ENCODE measurements around the gene C2orf42. TPM values are rescaled to one million over a fixed set of nuclear protein-coding genes. Genes with fewer than 3 reads are reported as not detected.

The C2orf42 gene
- total and polyA plus RNA-seq, 10 of the 15 experiments (the other 5 are each of a cell fraction or from before 2014, with no cell fraction given): 5.5 to 19.8 (median 11.5) TPM

GRCh38 chr2:70132244-70133126 is 58.3 kb downstream of the C2orf42 start (continued):
- no peak for TF ChIP-seq ATF2 (IDR thresholded peaks at IDR 0.05; ENCODE audit: low read length)
- 0 out of 2 replicates have a peak, but pooled peaks have one; percentile 48 for TF ChIP-seq TBL1XR1 (IDR thresholded peaks at IDR 0.05; ENCODE audit: low read depth, low read length)
- no peak for TF ChIP-seq RAD21 (IDR thresholded peaks at IDR 0.05; ENCODE audit: insufficient read depth, low read depth, low read length)
- peak; percentile 66; the same call in 1 of the 2 replicates for TF ChIP-seq TAF1 (IDR thresholded peaks at IDR 0.05; ENCODE audit: borderline replicate concordance, low read depth, low read length)
- no peak for TF ChIP-seq FOXK2 (IDR thresholded peaks at IDR 0.05)
- peak; percentile 59 for TF ChIP-seq POLR2AphosphoS2 (IDR thresholded peaks at IDR 0.05; ENCODE audit: low read depth, low read length)
- peak; percentile 64 for TF ChIP-seq CUX1 (IDR thresholded peaks at IDR 0.05; ENCODE audit: insufficient replicate concordance, low read depth, low read length)
- TF ChIP-seq SKIL (IDR thresholded peaks at IDR 0.05; ENCODE audit: low read depth, poor library complexity, severe bottlenecking): peak; percentile 72
- TF ChIP-seq IRF5 (IDR thresholded peaks at IDR 0.05; ENCODE audit: borderline replicate concordance): no peak
- peak; percentile 79 for TF ChIP-seq PBX3 (IDR thresholded peaks at IDR 0.05; ENCODE audit: insufficient replicate concordance, low read depth, low read length)
- TF ChIP-seq CREB1 (IDR thresholded peaks at IDR 0.05; ENCODE audit: low read depth): peak; percentile 48; the same call in 1 of the 2 replicates
- no peak for TF ChIP-seq CREM (IDR thresholded peaks at IDR 0.05; ENCODE audit: low read depth)
- TF ChIP-seq MLLT1 (IDR thresholded peaks at IDR 0.05): peak; percentile 92
